HepG2 (cell line): ENCODE data around the gene PRIM2.
"Not testable (repeated sequence)": the region's sequence is repeated elsewhere in the genome, so short reads cannot be mapped to it uniquely, and the experiment has no call there.

ENCODE experiments used
- IKZF1 ChIP-seq: fragments of 450-650 bp; IDR thresholded peaks from 2 replicates; pipeline ENCODE4 v1.7.1; 2016
- MAZ ChIP-seq, 2 experiments: sonication (generic) in 1 of 2; formaldehyde crosslinking in 1 of 2; IDR thresholded peaks; 2 replicates each; pipeline versions ENCODE4 v1.5.0 to v1.6.1; 2012 to 2020; ENCODE audit warnings: low read depth in 2 of 2, mild to moderate bottlenecking in 2 of 2, borderline replicate concordance in 1 of 2, improper control_type of control experiment in 1 of 2, low read length in 1 of 2, missing genetic modification reagents in 1 of 2, moderate library complexity in 1 of 2
- SMAD3 ChIP-seq: sonication (generic); formaldehyde crosslinking; IDR thresholded peaks from 2 replicates; pipeline ENCODE4 v1.4.0; 2020; ENCODE audit warnings: missing genetic modification reagents
- ZBTB7A ChIP-seq: sonication (generic); formaldehyde crosslinking; IDR thresholded peaks from 2 replicates; pipeline ENCODE4 v1.8.0; 2022; ENCODE audit warnings: mild to moderate bottlenecking, missing genetic modification reagents
- ZMYM3 ChIP-seq: sonication (generic); formaldehyde crosslinking; IDR thresholded peaks from 2 replicates; pipeline ENCODE4 v1.5.1; 2020; ENCODE audit warnings: mild to moderate bottlenecking, missing genetic modification reagents
- ZNF350 ChIP-seq: sonication (generic); formaldehyde crosslinking; IDR thresholded peaks from 2 replicates; pipeline ENCODE4 v1.4.0; 2020; ENCODE audit warnings: mild to moderate bottlenecking, low read depth, missing genetic modification reagents, borderline replicate concordance
- ZNF446 ChIP-seq: sonication (generic); formaldehyde crosslinking; IDR thresholded peaks from 2 replicates; pipeline ENCODE4 v1.5.0; 2020; ENCODE audit warnings: mild to moderate bottlenecking, missing genetic modification reagents
- ZNF83 ChIP-seq: sonication (generic); formaldehyde crosslinking; IDR thresholded peaks from 2 replicates; pipeline ENCODE4 v1.4.0; 2020; ENCODE audit warnings: missing genetic modification reagents, mild to moderate bottlenecking, borderline replicate concordance
- TF ChIP-seq, protein P1 (sequence below): sonication (generic); formaldehyde crosslinking; IDR thresholded peaks from 2 replicates; pipeline ENCODE4 v1.5.0; 2020; ENCODE audit warnings: mild to moderate bottlenecking, missing genetic modification reagents, moderate library complexity
- TF ChIP-seq, protein P2 (sequence below): sonication (generic); formaldehyde crosslinking; IDR thresholded peaks from 2 replicates; pipeline ENCODE4 v1.5.1; 2020; ENCODE audit warnings: mild to moderate bottlenecking, missing genetic modification reagents, borderline replicate concordance

DNA sequence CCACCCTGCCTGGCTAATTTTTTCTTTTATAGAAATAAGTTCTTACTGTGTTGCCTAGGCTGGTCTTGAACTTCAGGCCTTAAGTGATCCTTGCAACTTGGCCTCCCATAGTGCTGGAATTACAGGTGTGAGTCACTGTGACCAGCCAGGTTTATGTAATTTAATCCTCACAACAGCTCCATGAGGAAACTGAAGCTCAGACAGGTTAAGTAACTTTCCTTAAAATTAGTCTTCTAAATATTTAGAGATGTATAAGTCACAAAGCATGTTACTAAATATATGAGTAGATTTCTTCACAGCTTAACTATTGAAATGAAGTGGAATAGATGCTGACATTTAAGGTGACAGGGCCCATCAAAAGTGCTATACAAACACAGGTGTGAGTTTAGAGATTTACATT, 30.2 kb downstream of the PRIM2 start:
- not testable (repeated sequence) for TF ChIP-seq IKZF1; MAZ (IDR thresholded peaks at IDR 0.05; ENCODE audit: borderline replicate concordance, low read depth, low read length); MAZ (CRISPR knock-in tag; IDR thresholded peaks at IDR 0.05; ENCODE audit: low read depth); ZNF83 (CRISPR knock-in tag); SMAD3 (CRISPR knock-in tag); ZNF350; ZMYM3 (CRISPR knock-in tag); ZBTB7A (CRISPR knock-in tag); ZNF446 (CRISPR knock-in tag)
- TF ChIP-seq, protein P1, sequence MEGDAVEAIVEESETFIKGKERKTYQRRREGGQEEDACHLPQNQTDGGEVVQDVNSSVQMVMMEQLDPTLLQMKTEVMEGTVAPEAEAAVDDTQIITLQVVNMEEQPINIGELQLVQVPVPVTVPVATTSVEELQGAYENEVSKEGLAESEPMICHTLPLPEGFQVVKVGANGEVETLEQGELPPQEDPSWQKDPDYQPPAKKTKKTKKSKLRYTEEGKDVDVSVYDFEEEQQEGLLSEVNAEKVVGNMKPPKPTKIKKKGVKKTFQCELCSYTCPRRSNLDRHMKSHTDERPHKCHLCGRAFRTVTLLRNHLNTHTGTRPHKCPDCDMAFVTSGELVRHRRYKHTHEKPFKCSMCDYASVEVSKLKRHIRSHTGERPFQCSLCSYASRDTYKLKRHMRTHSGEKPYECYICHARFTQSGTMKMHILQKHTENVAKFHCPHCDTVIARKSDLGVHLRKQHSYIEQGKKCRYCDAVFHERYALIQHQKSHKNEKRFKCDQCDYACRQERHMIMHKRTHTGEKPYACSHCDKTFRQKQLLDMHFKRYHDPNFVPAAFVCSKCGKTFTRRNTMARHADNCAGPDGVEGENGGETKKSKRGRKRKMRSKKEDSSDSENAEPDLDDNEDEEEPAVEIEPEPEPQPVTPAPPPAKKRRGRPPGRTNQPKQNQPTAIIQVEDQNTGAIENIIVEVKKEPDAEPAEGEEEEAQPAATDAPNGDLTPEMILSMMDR (CRISPR knock-in tag): not testable (repeated sequence)
- TF ChIP-seq, protein P2, sequence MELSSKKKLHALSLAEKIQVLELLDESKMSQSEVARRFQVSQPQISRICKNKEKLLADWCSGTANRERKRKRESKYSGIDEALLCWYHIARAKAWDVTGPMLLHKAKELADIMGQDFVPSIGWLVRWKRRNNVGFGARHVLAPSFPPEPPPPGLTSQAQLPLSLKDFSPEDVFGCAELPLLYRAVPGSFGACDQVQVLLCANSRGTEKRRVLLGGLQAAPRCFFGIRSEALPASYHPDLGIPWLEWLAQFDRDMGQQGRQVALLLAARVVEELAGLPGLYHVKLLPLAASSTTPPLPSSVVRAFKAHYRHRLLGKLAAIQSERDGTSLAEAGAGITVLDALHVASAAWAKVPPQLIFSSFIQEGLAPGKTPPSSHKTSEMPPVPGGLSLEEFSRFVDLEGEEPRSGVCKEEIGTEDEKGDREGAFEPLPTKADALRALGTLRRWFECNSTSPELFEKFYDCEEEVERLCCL (CRISPR knock-in tag): not testable (repeated sequence)
